DOHH2 (cell line): ENCODE results near the gene ARFRP1.

ENCODE experiments used
- H3F3A ChIP-seq: fragments of 200-600 bp; sonication (generic), shearing (Covaris generic); 2 replicates; pipeline ENCODE4 v1.6.0; 2016; ENCODE audit warnings: antibody characterized with exemption, mild to moderate bottlenecking; ENCODE audit not compliant: control insufficient read depth, insufficient read depth
- H3K27ac ChIP-seq: fragments of 200-600 bp; sonication (generic); 2 replicates; pipeline ENCODE4 v1.5.1; 2014; ENCODE audit warnings: low read depth, mild to moderate bottlenecking, low read length, moderate library complexity
- H3K27me3 ChIP-seq: fragments of 200-600 bp; sonication (generic); 2 replicates; pipeline ENCODE4 v1.6.1; 2014; ENCODE audit warnings: mild to moderate bottlenecking, low read length, mixed read lengths; ENCODE audit not compliant: control insufficient read depth
- H3K36me3 ChIP-seq: fragments of 200-600 bp; sonication (generic); 2 replicates; pipeline ENCODE4 v1.6.1; 2014; ENCODE audit warnings: mild to moderate bottlenecking, low read length, moderate library complexity, mixed read lengths; ENCODE audit not compliant: control insufficient read depth
- H3K4me1 ChIP-seq: fragments of 200-600 bp; sonication (generic); 2 replicates; pipeline ENCODE4 v1.6.1; 2014; ENCODE audit warnings: mild to moderate bottlenecking, low read length, mixed read lengths; ENCODE audit not compliant: control insufficient read depth
- H3K4me2 ChIP-seq: fragments of 200-600 bp; sonication (generic); 2 replicates; pipeline ENCODE4 v1.6.0; 2014; ENCODE audit warnings: mild to moderate bottlenecking, low read length, moderate library complexity
- H3K4me3 ChIP-seq: fragments of 200-600 bp; sonication (generic); 2 replicates; pipeline ENCODE4 v1.5.1; 2014; ENCODE audit warnings: mild to moderate bottlenecking, low read length, mixed read lengths
- H3K79me2 ChIP-seq: fragments of 200-600 bp; sonication (generic); 2 replicates; pipeline ENCODE4 v1.6.1; 2014; ENCODE audit warnings: mild to moderate bottlenecking, low read length, mixed read lengths; ENCODE audit not compliant: control insufficient read depth
- H3K9me2 ChIP-seq: fragments of 200-600 bp; sonication (generic); replicated peaks from 2 replicates; pipeline ENCODE4 v1.6.1; 2014; ENCODE audit warnings: mild to moderate bottlenecking, low read length, mixed read lengths; ENCODE audit not compliant: control insufficient read depth
- H3K9me3 ChIP-seq: fragments of 200-600 bp; sonication (generic); 2 replicates; pipeline ENCODE4 v1.6.1; 2014; ENCODE audit warnings: antibody characterized with exemption, low read length, mixed read lengths; ENCODE audit not compliant: control insufficient read depth, insufficient read depth
- H4K20me1 ChIP-seq: fragments of 200-600 bp; sonication (generic); 2 replicates; pipeline ENCODE4 v1.6.0; 2014; ENCODE audit warnings: low read depth, mild to moderate bottlenecking, antibody characterized with exemption, low read length, moderate library complexity; ENCODE audit not compliant: control insufficient read depth, insufficient read depth
- EZH2phosphoT487 ChIP-seq: fragments of 200-600 bp; sonication (generic); IDR thresholded peaks from 2 replicates; pipeline ENCODE4 v1.6.1; 2017; ENCODE audit warnings: borderline replicate concordance, mild to moderate bottlenecking, antibody characterized with exemption, low read length, moderate library complexity, mixed read lengths
- TF ChIP-seq, protein P1 (sequence below): fragments of 200-600 bp; sonication (generic); IDR thresholded peaks from one replicate; pipeline ENCODE4 v1.5.1; 2014; ENCODE audit warnings: antibody characterized with exemption, mild to moderate bottlenecking, low read depth, low read length; ENCODE audit not compliant: poor library complexity, severe bottlenecking

ARFRP1 gene

DNA sequence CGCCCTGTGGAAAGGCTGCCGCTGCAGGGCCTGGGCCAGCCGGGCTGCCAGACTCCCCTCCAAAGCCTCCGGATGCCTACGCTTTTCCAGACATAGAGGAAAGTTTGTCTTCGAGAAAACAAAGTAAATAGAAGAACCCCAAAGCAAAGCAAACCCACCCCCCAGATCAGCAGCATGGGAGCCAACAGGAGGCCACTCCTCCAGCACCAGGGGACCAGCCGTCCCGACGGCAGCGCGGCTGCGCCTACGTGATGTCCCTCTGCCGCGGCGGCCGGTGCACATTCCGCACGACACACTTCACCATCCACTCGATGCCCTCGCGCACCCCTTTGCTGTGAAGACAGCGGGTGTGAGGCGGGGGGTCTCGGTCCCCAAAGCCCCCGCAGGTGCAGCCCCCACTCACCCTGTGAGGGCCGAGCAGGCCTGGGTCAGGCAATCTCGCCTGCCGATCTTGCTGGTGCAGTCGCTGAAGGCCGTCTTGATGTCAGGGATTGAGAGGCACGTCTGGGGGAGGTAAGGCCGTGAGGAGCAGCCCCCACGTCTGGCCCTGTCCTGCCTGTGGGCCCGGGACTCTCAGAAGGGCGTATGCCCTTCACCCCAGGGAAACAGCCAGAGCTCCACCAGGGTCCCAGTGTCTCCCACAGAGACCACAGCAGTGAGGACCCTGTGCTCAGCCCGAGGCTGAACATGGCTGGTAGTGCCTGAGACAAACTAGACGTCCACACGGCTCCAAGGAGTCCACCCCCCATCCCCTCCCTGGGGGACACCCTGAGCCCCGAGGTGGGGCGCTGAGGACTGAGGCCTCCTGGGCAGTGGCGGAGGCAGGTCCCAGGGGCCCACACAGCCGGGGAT, 7.4 kb downstream of the ARFRP1 start:
- Histone ChIP-seq H4K20me1 (no peaks in the 10 kb centered on the region), H3K4me2 (no peak overlapping the region), H3K27me3 (no peaks in the 10 kb centered on the region), H3K36me3 (peaks cover 19% of the 10 kb centered on the region), H3K9me2 (no peaks in the 10 kb centered on the region), H3K79me2 (peaks cover 6% of the 10 kb centered on the region), H3K4me1 (peaks cover 9% of the 10 kb centered on the region), H3K27ac (no peak overlapping the region), H3F3A (no peaks in the 10 kb centered on the region), H3K9me3 (no peaks in the 10 kb centered on the region), H3K4me3 (no peak overlapping the region)
- TF ChIP-seq, protein P1, sequence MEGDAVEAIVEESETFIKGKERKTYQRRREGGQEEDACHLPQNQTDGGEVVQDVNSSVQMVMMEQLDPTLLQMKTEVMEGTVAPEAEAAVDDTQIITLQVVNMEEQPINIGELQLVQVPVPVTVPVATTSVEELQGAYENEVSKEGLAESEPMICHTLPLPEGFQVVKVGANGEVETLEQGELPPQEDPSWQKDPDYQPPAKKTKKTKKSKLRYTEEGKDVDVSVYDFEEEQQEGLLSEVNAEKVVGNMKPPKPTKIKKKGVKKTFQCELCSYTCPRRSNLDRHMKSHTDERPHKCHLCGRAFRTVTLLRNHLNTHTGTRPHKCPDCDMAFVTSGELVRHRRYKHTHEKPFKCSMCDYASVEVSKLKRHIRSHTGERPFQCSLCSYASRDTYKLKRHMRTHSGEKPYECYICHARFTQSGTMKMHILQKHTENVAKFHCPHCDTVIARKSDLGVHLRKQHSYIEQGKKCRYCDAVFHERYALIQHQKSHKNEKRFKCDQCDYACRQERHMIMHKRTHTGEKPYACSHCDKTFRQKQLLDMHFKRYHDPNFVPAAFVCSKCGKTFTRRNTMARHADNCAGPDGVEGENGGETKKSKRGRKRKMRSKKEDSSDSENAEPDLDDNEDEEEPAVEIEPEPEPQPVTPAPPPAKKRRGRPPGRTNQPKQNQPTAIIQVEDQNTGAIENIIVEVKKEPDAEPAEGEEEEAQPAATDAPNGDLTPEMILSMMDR, result no peak

DNA sequence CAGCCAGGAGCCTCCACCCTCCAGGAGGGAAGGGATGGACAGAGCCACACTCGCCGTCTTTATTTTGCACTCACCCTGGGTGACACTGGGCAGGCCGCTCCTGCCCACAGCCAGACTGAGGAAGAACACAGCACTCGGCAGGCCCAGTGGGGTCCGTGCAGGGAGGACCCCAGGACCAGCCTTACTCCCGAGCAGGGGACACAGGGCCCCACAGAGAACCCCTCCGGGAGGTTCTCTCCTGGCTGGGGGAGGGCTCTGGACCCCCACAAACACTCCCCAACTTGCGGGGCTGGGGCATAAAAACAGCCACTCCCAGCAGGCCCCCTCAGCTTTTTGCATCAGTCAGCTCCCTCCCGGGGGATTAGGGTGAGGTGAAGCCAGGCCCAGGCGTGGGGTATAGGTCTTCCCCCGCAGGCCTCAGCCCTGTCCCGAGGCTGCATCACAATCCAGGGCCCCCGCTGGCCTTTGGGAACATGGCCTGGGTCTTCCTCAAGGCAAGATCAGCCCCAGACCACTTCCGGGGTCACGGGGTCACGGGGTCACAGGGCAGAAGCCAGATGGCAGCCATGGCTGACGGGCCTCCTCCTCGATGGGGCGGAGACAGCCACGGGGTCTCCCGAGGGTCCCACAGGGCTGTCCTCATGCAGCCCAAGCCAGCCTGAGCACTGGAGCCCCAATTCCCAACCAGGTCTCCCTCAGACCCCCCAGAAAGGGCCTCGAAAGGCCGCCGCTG, 8.1 kb downstream of the ARFRP1 start:
- no peaks in the 10 kb centered on the region for H3K9me3 ChIP-seq
- no peaks in the 10 kb centered on the region for H3K27me3 ChIP-seq
- no peaks in the 10 kb centered on the region for H4K20me1 ChIP-seq
- no peaks in the 10 kb centered on the region for H3K9me2 ChIP-seq
- peaks cover 9% of the 10 kb centered on the region for H3K4me1 ChIP-seq
- TF ChIP-seq, protein P1, result no peak
- TF ChIP-seq EZH2phosphoT487, result no peak
- no peaks in the 10 kb centered on the region for H3F3A ChIP-seq
- no peak overlapping the region for H3K27ac ChIP-seq
- H3K4me3 ChIP-seq, result no peak overlapping the region
- peaks cover 11% of the 10 kb centered on the region for H3K36me3 ChIP-seq
- H3K79me2 ChIP-seq, result no peaks in the 10 kb centered on the region
- H3K4me2 ChIP-seq, result no peak overlapping the region

DNA sequence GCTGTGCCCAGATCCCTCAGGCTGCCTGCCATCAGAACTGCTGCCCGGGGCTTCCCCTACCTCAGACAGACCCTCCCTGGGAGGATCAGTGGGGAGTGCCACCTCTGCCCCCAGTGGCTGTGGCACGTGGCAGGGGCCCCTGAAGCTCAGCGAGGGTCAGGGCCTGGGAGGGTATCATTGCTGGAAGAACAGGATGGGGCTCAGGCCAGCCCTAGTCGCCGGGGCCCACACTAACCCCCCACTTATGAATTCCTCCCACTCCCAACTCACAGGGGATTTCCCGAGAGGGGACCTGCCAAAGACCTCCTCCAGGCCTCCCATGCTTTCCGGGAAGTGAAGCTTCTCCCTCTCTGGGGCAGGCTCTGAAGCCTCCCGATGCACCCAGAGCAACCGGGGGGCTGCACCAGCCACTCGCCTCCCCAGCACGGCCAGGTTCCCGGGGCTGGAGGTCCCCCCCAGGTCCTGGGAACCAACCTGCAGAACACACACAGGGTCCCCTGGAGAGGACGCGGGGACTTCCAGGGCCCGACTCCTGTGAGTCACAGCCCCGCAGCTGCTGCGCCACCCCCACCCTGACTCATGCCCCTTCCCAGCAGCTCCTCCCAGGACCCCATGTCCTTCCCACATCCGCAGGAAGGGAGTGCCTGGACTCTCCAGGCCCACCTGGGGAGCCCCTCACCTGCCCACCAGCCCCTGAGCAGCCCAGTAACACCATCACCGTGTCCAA, 8.9 kb downstream of the ARFRP1 start:
- H3K4me2 ChIP-seq, result no peak overlapping the region
- H3K27me3 ChIP-seq, result no peaks in the 10 kb centered on the region
- no peaks in the 10 kb centered on the region for H3K9me3 ChIP-seq
- no peak overlapping the region for H3K27ac ChIP-seq
- H3K4me3 ChIP-seq, result no peak overlapping the region
- H3K4me1 ChIP-seq, result peaks cover 9% of the 10 kb centered on the region
- no peaks in the 10 kb centered on the region for H3F3A ChIP-seq
- H3K36me3 ChIP-seq, result peaks cover 8% of the 10 kb centered on the region
- H3K9me2 ChIP-seq, result no peaks in the 10 kb centered on the region
- H3K79me2 ChIP-seq, result no peaks in the 10 kb centered on the region
- no peaks in the 10 kb centered on the region for H4K20me1 ChIP-seq
- TF ChIP-seq, protein P1, result no peak
- no peak for TF ChIP-seq EZH2phosphoT487
